Measurements from ENCODE around the gene CDCP1.

The CDCP1 gene

DNA sequence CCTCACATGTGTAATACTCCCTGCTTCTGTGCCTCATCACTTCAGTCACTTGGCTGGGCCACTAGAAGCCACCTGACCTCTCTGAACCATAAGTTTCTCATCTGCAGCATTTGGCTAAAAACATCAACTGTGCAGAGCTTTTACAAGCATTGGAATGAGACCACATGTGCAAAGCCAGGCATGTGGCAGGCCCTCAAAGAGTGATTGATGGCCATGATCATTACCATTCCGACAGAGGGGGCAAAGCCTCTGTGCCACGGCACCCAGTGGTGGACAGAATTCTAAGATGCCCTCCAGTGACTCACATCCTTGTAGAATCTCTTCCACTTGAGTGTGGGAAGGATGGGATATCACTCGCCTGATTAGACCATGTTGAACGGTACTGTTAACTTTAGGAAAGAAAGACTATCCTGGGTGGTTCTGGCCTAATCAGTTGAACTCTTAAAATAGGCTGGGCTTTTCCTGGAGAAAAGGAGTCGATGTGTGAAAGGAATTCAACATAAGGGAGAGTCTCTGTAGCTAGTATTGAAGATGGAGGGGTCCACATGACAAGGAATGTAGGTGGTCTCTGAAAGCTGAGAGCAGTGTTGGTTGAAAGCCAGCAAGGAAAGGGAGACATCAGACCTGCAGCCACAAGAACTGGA lies 13.5 kb downstream of the CDCP1 start:
- Mint-ChIP-seq H3K27ac (no peak overlapping the region), H3K4me1 (no peaks in the 10 kb centered on the region), H3K27me3 (peaks cover 14% of the 10 kb centered on the region)

DNA sequence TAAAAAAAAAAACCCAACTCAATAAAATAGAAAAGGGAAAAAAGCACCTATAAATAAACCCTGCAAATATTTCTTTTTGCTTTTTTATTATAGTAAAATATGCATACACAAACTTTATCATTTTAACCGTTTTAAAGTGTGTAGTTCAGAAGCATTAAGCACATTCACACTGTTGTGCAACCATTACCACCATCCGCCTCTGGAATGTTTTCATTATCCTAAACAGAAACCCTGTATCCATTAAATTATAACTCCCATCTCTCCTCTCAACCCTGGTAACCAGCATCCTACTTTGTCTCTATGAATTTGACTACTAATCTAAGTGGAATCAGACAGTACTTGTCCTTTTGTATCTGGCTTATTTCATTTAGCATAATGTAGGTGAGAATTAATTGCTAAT lies 15.0 kb downstream of the CDCP1 start:
- DNase-seq (no peak), ATAC-seq (no peak)
- Mint-ChIP-seq H3K27ac (no peak overlapping the region), H3K4me3 (no peak overlapping the region), H3K27me3 (peaks cover 14% of the 10 kb centered on the region), H3K9me3 (no peaks in the 10 kb centered on the region), H3K4me1 (peaks cover 2% of the 10 kb centered on the region)

More for the DNA sequence above, 13.5 kb downstream of the CDCP1 start:
- no peak overlapping the region for H3K4me3 Mint-ChIP-seq
- H3K9me3 Mint-ChIP-seq = no peaks in the 10 kb centered on the region
- DNase-seq (no peak), ATAC-seq (no peak)

DNA sequence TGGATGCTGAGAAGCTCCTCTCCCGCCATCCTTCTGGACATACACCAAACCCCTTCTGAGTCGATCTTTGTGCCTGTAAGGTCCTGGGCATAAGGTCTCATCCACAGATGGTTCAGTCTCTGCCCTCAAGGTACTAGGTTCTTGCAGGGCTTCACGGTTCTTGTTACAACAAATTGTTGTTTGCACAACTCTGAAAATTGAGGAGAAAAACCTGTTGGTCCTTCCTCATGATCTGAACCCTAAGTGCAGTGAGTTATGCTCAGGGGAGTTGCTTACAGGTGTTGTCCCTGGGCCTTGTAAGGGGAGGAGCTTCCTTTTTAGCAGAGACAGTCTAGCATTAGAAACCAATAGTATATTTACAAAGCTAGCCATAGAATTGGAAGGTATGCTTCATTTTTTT lies 15.7 kb downstream of the CDCP1 start:
- H3K27ac Mint-ChIP-seq = no peak overlapping the region
- H3K4me1 Mint-ChIP-seq = peaks cover 6% of the 10 kb centered on the region
- H3K4me3 Mint-ChIP-seq = no peak overlapping the region
- H3K27me3 Mint-ChIP-seq = peaks cover 14% of the 10 kb centered on the region
- no peaks in the 10 kb centered on the region for H3K9me3 Mint-ChIP-seq
- no peak for DNase-seq
- no peak for ATAC-seq

- Mint-ChIP-seq H3K4me3 (no peak overlapping the region), H3K27ac (no peak overlapping the region), H3K27me3 (peaks cover 16% of the 10 kb centered on the region), H3K9me3 (no peaks in the 10 kb centered on the region), H3K4me1 (peaks cover 9% of the 10 kb centered on the region)
- DNase-seq (no peak), ATAC-seq (no peak)
Measured at GRCh38 chr3:45128950-45129349, 17.2 kb downstream of the CDCP1 start.

GRCh38 chr3:45127130-45127822 lies 18.9 kb downstream of the CDCP1 start:
- DNase-seq = no peak
- H3K27me3 Mint-ChIP-seq = peaks cover 22% of the 10 kb centered on the region
- H3K9me3 Mint-ChIP-seq = no peaks in the 10 kb centered on the region
- H3K4me1 Mint-ChIP-seq = peaks cover 21% of the 10 kb centered on the region
- H3K27ac Mint-ChIP-seq = no peak overlapping the region
- no peak overlapping the region for H3K4me3 Mint-ChIP-seq
- no peak for ATAC-seq

DNA sequence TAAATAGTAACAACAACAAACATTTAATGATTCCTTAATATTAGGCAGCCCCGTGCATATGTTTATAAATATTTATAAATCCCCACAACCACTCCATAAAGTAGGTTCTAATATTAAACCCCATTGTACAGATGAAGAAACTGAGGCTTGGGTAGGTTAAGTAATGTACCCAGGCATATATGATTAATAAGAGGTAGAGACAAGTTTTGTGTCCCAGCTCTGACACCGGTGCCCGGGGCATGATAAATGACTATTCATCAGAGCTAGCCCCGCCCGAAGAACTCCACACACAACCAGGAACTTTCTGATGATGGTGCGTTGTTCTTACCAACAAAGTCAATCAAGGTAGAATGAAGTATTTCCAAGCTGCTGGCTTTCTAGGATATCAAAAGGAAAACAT lies 19.4 kb downstream of the CDCP1 start:
- no peak overlapping the region for H3K27ac Mint-ChIP-seq

DNA sequence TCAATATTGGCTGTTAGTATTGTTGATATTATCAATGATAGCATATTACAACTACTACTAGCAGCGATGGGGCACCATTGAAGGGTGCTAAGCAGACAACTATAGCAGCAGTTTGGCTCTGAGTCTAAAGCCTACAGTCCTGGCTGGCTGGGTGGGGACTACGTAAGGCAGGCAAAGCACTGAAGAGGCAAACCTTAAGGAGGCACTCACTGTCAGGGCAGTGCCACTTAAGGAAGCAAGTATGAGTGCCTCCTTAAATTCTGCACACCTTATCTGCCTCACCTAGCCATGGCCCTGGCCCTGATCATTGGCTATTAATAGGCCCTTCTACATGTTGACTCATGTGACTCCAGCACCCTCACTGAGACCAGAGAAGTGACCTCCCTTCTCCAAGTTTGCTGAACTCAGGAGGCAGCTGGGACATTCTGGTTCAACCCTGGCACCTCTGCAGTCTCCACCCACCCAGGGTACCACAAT lies 20.6 kb downstream of the CDCP1 start:
- Mint-ChIP-seq H3K27me3 (peaks cover 33% of the 10 kb centered on the region), H3K4me1 (peaks cover 21% of the 10 kb centered on the region), H3K27ac (no peak overlapping the region), H3K4me3 (no peak overlapping the region), H3K9me3 (no peaks in the 10 kb centered on the region)
- ATAC-seq (no peak), DNase-seq (no peak)

More for the DNA sequence above, 19.4 kb downstream of the CDCP1 start:
- Mint-ChIP-seq H3K27me3 (peaks cover 22% of the 10 kb centered on the region), H3K4me3 (no peak overlapping the region), H3K4me1 (peaks cover 21% of the 10 kb centered on the region), H3K9me3 (no peaks in the 10 kb centered on the region)
- ATAC-seq (no peak), DNase-seq (no peak)

DNA sequence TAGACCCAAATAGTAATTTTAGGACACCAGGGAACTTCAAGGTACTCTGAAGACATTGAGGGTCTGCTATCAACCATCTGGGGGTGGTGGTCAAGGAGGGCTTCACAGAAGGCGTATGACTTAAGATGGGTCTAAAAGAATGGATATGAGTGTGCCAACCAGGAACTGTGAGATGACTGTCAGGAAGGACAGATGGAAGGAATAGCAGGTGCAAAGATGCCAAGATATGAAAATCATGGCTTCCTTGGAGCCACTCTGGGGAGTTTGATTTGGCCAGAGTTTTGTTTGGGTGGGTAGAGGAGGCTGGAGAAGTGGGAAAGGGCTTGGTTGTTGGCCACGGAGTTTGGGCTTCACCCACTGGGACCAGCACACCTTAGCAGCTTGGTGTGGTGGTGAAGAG lies 21.2 kb downstream of the CDCP1 start:
- H3K27ac Mint-ChIP-seq = peak overlapping the region in 1 of 2 donors; percentile 0
- ATAC-seq (no peak), DNase-seq (no peak)
- H3K9me3 Mint-ChIP-seq = no peaks in the 10 kb centered on the region
- H3K4me1 Mint-ChIP-seq = peaks cover 21% of the 10 kb centered on the region
- no peak overlapping the region for H3K4me3 Mint-ChIP-seq
- H3K27me3 Mint-ChIP-seq = peaks cover 39% of the 10 kb centered on the region

- no peaks in the 10 kb centered on the region for H3K9me3 Mint-ChIP-seq
- H3K27me3 Mint-ChIP-seq = peaks cover 45% of the 10 kb centered on the region
- ATAC-seq (no peak), DNase-seq (no peak)
- H3K27ac Mint-ChIP-seq = peak overlapping the region in 1 of 2 donors; percentile 45
- H3K4me1 Mint-ChIP-seq = peaks cover 27% of the 10 kb centered on the region
- H3K4me3 Mint-ChIP-seq = no peak overlapping the region
Measured at GRCh38 chr3:45124352-45124751, 21.8 kb downstream of the CDCP1 start.

- H3K4me1 Mint-ChIP-seq = peaks cover 33% of the 10 kb centered on the region
- no peak overlapping the region for H3K4me3 Mint-ChIP-seq
- DNase-seq = no peak
- H3K9me3 Mint-ChIP-seq = no peaks in the 10 kb centered on the region
- no peak overlapping the region for H3K27ac Mint-ChIP-seq
- ATAC-seq = no peak
- peaks cover 51% of the 10 kb centered on the region for H3K27me3 Mint-ChIP-seq
Measured at GRCh38 chr3:45123581-45124269, 22.5 kb downstream of the CDCP1 start.

DNA sequence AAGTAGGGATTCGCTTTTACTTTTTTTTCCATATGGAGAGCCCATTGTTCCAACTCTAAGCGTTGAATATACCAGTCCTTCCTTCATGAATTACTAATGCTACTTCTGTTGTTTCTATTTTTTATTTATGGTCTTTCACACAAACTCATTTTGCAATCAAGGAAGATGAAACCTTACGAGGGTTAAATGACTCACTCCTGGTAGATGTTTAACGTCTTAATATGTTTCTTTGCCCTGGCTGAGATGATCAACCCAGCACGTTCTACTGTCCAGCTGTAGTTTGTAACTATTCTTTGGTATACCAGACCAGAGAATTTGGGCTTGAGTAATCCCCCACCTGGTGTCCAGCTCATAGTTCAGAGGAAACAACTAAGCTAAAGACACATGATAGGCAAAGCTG lies 23.1 kb downstream of the CDCP1 start:
- ATAC-seq (no peak), DNase-seq (no peak)
- H3K27ac Mint-ChIP-seq = no peak overlapping the region
- H3K27me3 Mint-ChIP-seq = peaks cover 58% of the 10 kb centered on the region
- peaks cover 40% of the 10 kb centered on the region for H3K4me1 Mint-ChIP-seq
- H3K4me3 Mint-ChIP-seq = no peak overlapping the region
- H3K9me3 Mint-ChIP-seq = no peaks in the 10 kb centered on the region

- peaks cover 59% of the 10 kb centered on the region for H3K27me3 Mint-ChIP-seq
- no peak overlapping the region for H3K4me3 Mint-ChIP-seq
- ATAC-seq (no peak), DNase-seq (no peak)
- peaks cover 43% of the 10 kb centered on the region for H3K4me1 Mint-ChIP-seq
- no peaks in the 10 kb centered on the region for H3K9me3 Mint-ChIP-seq
- H3K27ac Mint-ChIP-seq = no peak overlapping the region
Measured at GRCh38 chr3:45120359-45121158, 25.6 kb downstream of the CDCP1 start.

- Mint-ChIP-seq H3K4me1 (peaks cover 48% of the 10 kb centered on the region), H3K27me3 (peaks cover 53% of the 10 kb centered on the region), H3K4me3 (no peak overlapping the region), H3K9me3 (no peaks in the 10 kb centered on the region), H3K27ac (no peak overlapping the region)
- ATAC-seq (no peak), DNase-seq (no peak)
Measured at GRCh38 chr3:45119824-45120358, 26.3 kb downstream of the CDCP1 start.

DNA sequence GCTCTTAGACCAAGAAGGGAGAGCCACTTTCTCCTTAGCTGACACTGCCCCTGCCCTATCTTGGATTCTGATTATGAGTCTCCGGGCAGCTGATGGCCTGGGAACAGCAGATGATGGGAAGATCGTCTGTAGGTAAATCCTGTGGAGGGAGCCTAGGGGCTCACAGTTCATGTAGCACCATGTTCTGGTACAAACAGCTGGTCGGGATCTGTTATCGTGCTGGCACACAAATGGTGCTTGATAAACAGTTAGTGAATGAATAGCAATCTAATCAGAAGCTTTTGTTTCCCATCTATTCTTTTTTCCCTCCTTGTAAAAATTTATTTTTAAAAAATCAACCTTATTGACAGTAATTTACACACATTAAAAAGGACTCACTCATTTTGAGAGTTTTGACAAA lies 26.8 kb downstream of the CDCP1 start:
- ATAC-seq (no peak), DNase-seq (no peak)
- H3K4me3 Mint-ChIP-seq = no peak overlapping the region
- H3K27me3 Mint-ChIP-seq = peaks cover 48% of the 10 kb centered on the region
- H3K4me1 Mint-ChIP-seq = peaks cover 54% of the 10 kb centered on the region
- no peaks in the 10 kb centered on the region for H3K9me3 Mint-ChIP-seq
- H3K27ac Mint-ChIP-seq = no peak overlapping the region

DNA sequence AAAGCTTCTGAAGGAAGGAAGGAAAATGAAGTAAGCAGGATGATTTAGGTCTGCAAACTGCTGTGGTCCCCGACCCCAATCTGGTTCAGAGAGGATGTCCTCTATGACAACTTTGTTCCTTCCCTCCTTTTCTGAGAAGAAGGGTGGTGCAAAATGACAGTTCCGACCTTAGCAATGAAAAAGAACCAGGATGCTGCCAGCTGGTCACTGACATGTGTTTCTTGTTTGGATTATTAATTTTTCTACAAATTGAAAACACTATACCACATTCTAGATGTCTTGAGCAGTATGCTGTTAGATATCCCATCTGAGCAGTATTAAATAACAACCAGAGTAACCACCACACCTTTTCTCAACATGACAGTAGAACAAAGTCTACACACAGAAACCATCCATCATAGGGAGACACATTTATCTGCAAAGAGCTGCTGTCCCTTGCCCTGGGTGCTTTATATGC lies 27.5 kb downstream of the CDCP1 start:
- Mint-ChIP-seq H3K27me3 (peaks cover 40% of the 10 kb centered on the region), H3K27ac (no peak overlapping the region), H3K4me3 (peak overlapping the region in 1 of 2 donors; percentile 57), H3K4me1 (peaks cover 55% of the 10 kb centered on the region), H3K9me3 (no peaks in the 10 kb centered on the region)
- DNase-seq (no peak), ATAC-seq (peak; percentile 47)

Measured in stimulated activated naive CD8-positive, alpha-beta T cell treated with anti-CD3 and anti-CD28 coated beads, Interleukin-15, amount 100 ng/mL, for 72 hours (primary cell).